GM10266 (cell line): ENCODE measurements around the gene GALNT11.

Source experiments
- DNase-seq: peaks from one replicate; pipeline ENCODE4 v3.0.0; 2012; ENCODE audit errors: extremely low spot score
- CTCF ChIP-seq: IDR thresholded peaks from 2 replicates; pipeline ENCODE4 v1.5.1; 2012; ENCODE audit warnings: mild to moderate bottlenecking, low read depth; ENCODE audit not compliant: control insufficient read depth, insufficient read depth; ENCODE audit errors: missing control alignments

The GALNT11 gene

GRCh38 chr7:152145853-152146466, 120.5 kb downstream of the GALNT11 start:
- TF ChIP-seq CTCF, result peak; percentile 37
- DNase-seq, result no peak

GRCh38 chr7:152148706-152149105, 123.2 kb downstream of the GALNT11 start:
- no peak for DNase-seq
- no peak for TF ChIP-seq CTCF

- TF ChIP-seq CTCF, result no peak
- DNase-seq, result no peak
These were observed 123.9 kb downstream of the GALNT11 start for GRCh38 chr7:152149363-152149762.

- DNase-seq, result no peak
- no peak for TF ChIP-seq CTCF
These were observed 126.8 kb downstream of the GALNT11 start for GRCh38 chr7:152152267-152152666.

GRCh38 chr7:152158801-152159587, 133.5 kb downstream of the GALNT11 start:
- DNase-seq, result peak; percentile 64
- no peak for TF ChIP-seq CTCF

GRCh38 chr7:152161171-152161570, 135.7 kb downstream of the GALNT11 start:
- TF ChIP-seq CTCF, result no peak

GRCh38 chr7:152162287-152162686, 136.8 kb downstream of the GALNT11 start:
- no peak for TF ChIP-seq CTCF
- DNase-seq, result no peak

More at GRCh38 chr7:152161171-152161570, 135.7 kb downstream of the GALNT11 start:
- no peak for DNase-seq
